ENCODE results near the gene CARM1.

CARM1 gene

DNA sequence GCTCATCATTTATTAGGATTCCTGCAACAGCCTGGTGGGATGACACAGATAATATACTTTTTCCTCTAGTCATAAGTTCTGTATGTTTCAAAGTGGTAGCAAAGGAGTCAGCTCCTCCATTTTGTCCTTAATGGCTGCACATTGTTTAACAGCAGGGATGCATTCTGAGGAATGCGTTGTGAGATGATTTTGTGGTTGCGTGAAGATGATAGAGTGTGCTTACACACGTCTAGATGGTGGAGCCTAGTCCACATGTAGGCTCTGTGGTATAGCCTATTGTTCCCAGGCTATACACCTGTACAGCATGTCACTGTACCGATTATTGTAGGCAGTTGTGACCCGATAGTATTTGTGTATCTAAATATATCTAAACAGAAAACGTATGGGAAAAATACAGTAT is 94.0 kb downstream of the CARM1 start:
- no peak for DNase-seq (ENCODE audit: low spot score)
- no peak for TF ChIP-seq CTCF (IDR thresholded peaks at IDR 0.05; ENCODE audit: extremely low read depth, missing control alignments)

- TF ChIP-seq CTCF (IDR thresholded peaks at IDR 0.05; ENCODE audit: extremely low read depth, missing control alignments), result no peak
- no peak for DNase-seq (ENCODE audit: low spot score)
Observed at GRCh38 chr19:10966809-10967208, 95.5 kb downstream of the CARM1 start.

GRCh38 chr19:10968527-10969135 is 97.3 kb downstream of the CARM1 start:
- DNase-seq (ENCODE audit: low spot score), result no peak
- no peak for TF ChIP-seq CTCF (IDR thresholded peaks at IDR 0.05; ENCODE audit: extremely low read depth, missing control alignments)

DNA sequence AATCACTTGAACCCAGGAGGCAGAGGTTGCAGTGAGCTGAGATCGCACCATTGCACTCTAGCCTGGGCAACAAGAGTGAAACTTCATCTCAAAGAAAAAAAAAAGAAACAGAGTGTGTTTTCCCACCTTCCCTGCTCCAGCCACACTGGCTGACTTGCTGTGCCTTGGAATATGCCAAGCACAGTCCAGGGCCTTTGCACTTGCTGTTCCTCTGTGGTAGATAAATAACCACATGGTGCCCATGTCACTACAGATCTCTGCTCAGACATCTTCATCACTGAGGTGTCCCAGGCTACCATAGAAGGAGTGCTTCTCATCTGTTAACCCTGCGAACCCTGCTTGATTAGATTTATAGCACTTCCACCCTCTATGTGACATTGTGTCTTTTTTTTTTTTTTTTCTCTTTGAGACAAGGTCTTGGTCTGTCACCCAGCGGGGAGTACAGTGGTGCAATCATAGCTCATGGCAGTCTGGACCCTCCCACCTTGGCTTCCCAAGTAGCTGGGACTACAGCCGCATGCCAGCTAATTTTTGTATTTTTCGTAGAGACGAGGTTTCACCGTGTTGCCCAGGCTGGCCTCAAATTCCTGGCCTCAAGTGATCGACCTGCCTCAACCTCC is 99.9 kb downstream of the CARM1 start:
- no peak for DNase-seq (ENCODE audit: low spot score)
- no peak for TF ChIP-seq CTCF (IDR thresholded peaks at IDR 0.05; ENCODE audit: extremely low read depth, missing control alignments)
